Right ventricle myocardium superior (tissue), 1 donor: ENCODE data around the gene CEP162. TPM values are rescaled to one million over a fixed set of nuclear protein-coding genes. Genes with fewer than 3 reads are reported as not detected.

Experiments used
- total RNA-seq: library from RNA; stranded (reverse); fragmentation: NEBNext Ultra II Directional; extraction: Animal tissue kit (Norgen Biotek cat#: 25700); gene quantifications from one replicate; pipeline ENCODE4 v1.2.1, GENCODE V29; 2021
- donor health status: DM: no; HTN: yes; CAD: no; lungs with severe emphysema.

Gene CEP162
- total RNA-seq, 1 donor from 2014 or later: 4.5 TPM

Other genes starting within 250 kb of the CEP162 start
- 0.13 TPM for gene MRAP2, start 193.9 kb downstream of the CEP162 start, total RNA-seq